HL-60 (cell line): ENCODE results near the gene GPC3.

Experiments
- DNase-seq, 2 experiments: peaks; one replicate each; pipeline ENCODE4 v3.0.0-alpha.2; 2010 to 2020; ENCODE audit warnings: low read depth in 1 of 2, low spot score in 1 of 2
- H3K27ac ChIP-seq: fragments of 250-450 bp; sonication (Bioruptor Pico); replicated peaks from 2 replicates; pipeline ENCODE4 v1.5.1; 2020; ENCODE audit warnings: mild to moderate bottlenecking, moderate library complexity
- H3K27me3 ChIP-seq: fragments of 250-450 bp; sonication (Bioruptor Pico); 2 replicates; pipeline ENCODE4 v1.5.1; 2021; ENCODE audit warnings: mild to moderate bottlenecking, moderate library complexity; ENCODE audit not compliant: insufficient read depth, poor library complexity, severe bottlenecking
- H3K4me3 ChIP-seq: replicated peaks from 2 replicates; pipeline ENCODE4 v1.5.1; 2011; ENCODE audit warnings: mild to moderate bottlenecking, control low read depth, low read length; ENCODE audit not compliant: insufficient read depth
- CTCF ChIP-seq: IDR thresholded peaks from one replicate; pipeline ENCODE4 v1.5.1; 2011; ENCODE audit warnings: low read length, control low read depth, inconsistent platforms; ENCODE audit not compliant: insufficient read depth
- GABPA ChIP-seq: IDR thresholded peaks from 2 replicates; pipeline ENCODE4 v1.6.1; 2012; ENCODE audit warnings: low read depth
- POLR2AphosphoS5 ChIP-seq: IDR thresholded peaks from 2 replicates; pipeline ENCODE4 v1.6.1; 2012; ENCODE audit warnings: low read depth
- SPI1 ChIP-seq: IDR thresholded peaks from 2 replicates; pipeline ENCODE4 v1.6.1; 2012; ENCODE audit warnings: low read depth, mild to moderate bottlenecking, borderline replicate concordance
- TF ChIP-seq, protein P1 (sequence below): IDR thresholded peaks from 2 replicates; pipeline ENCODE4 v1.6.1; 2012; ENCODE audit warnings: low read depth; ENCODE audit not compliant: insufficient replicate concordance

GPC3 gene

GRCh38 chrX:133669214-133669613 is 316.2 kb downstream of the GPC3 start:
- Histone ChIP-seq H3K27ac (no peak overlapping the region), H3K27me3 (no peaks in the 10 kb centered on the region), H3K4me3 (no peak overlapping the region)
- TF ChIP-seq CTCF (no peak), POLR2AphosphoS5 (no peak), SPI1 (no peak), GABPA (no peak)
- TF ChIP-seq, protein P1, sequence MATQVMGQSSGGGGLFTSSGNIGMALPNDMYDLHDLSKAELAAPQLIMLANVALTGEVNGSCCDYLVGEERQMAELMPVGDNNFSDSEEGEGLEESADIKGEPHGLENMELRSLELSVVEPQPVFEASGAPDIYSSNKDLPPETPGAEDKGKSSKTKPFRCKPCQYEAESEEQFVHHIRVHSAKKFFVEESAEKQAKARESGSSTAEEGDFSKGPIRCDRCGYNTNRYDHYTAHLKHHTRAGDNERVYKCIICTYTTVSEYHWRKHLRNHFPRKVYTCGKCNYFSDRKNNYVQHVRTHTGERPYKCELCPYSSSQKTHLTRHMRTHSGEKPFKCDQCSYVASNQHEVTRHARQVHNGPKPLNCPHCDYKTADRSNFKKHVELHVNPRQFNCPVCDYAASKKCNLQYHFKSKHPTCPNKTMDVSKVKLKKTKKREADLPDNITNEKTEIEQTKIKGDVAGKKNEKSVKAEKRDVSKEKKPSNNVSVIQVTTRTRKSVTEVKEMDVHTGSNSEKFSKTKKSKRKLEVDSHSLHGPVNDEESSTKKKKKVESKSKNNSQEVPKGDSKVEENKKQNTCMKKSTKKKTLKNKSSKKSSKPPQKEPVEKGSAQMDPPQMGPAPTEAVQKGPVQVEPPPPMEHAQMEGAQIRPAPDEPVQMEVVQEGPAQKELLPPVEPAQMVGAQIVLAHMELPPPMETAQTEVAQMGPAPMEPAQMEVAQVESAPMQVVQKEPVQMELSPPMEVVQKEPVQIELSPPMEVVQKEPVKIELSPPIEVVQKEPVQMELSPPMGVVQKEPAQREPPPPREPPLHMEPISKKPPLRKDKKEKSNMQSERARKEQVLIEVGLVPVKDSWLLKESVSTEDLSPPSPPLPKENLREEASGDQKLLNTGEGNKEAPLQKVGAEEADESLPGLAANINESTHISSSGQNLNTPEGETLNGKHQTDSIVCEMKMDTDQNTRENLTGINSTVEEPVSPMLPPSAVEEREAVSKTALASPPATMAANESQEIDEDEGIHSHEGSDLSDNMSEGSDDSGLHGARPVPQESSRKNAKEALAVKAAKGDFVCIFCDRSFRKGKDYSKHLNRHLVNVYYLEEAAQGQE = no peak
- DNase-seq = no peak

- TF ChIP-seq, protein P1 = no peak
- TF ChIP-seq POLR2AphosphoS5 = no peak
- no peak for TF ChIP-seq GABPA
- no peak for TF ChIP-seq SPI1
- no peak for TF ChIP-seq CTCF
- Histone ChIP-seq H3K4me3 (no peak overlapping the region), H3K27ac (no peak overlapping the region), H3K27me3 (no peaks in the 10 kb centered on the region)
- DNase-seq = no peak
Measured at GRCh38 chrX:133668225-133668931, 317.0 kb downstream of the GPC3 start.

DNA sequence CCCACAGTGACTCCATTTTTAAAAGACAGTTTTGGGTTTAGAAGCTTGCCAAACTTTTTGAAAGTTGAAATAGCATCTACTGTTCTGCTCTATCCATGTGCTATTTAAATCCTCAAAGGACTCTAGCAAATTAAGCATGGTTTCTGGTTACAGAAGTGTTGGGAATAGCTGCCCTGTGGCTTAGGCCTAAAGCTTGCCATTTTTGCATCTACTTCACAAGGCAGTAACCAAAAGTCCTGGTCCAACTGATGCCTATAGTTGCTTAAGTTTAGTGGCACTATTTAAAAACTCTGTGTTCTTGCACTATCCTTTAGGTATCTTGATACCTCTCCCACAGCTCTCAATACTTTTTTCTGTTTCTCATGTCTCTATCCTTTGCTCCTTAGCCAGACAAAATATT is 319.1 kb downstream of the GPC3 start:
- no peak overlapping the region for H3K4me3 ChIP-seq
- no peak overlapping the region for H3K27ac ChIP-seq
- no peak for DNase-seq
- TF ChIP-seq GABPA (no peak), POLR2AphosphoS5 (no peak), CTCF (no peak), SPI1 (no peak)
- TF ChIP-seq, protein P1 = no peak
- H3K27me3 ChIP-seq = no peaks in the 10 kb centered on the region
